ENCODE results near the gene RBFOX2. TPM values are rescaled to one million over a fixed set of nuclear protein-coding genes. Genes with fewer than 3 reads are reported as not detected.
"Not testable (repeated sequence)": the region's sequence is repeated elsewhere in the genome, so short reads cannot be mapped to it uniquely, and the experiment has no call there.

RBFOX2 gene
- total RNA-seq, 2 experiments from 2014 or later = 54.3 to 78.7 TPM

GRCh38 chr22:36048911-36049677 lies 20.5 kb upstream of the RBFOX2 start:
- no peak for DNase-seq (ENCODE audit: low spot score)
- H3K36me3 ChIP-seq (ENCODE audit: insufficient read depth, low read length) = no peaks in the 10 kb centered on the region
- ChIA-PET CTCF (ENCODE audit: unreplicated experiment) (no interaction called here), POLR2A (interaction anchor here (0.7 kb wide), 1 partner anchor 56 kb away, joined by 4 read pairs; no protein-coding TSS in a partner anchor)
- H3K4me3 ChIP-seq (ENCODE audit: low read depth, low read length, poor library complexity, severe bottlenecking) = no peak overlapping the region
- H3K4me1 ChIP-seq (ENCODE audit: insufficient read depth, low read length, poor library complexity, severe bottlenecking) = peaks cover 7% of the 10 kb centered on the region
- no peaks in the 10 kb centered on the region for H3K79me2 ChIP-seq (ENCODE audit: insufficient read depth, low read depth, low read length)
- intact Hi-C loops (cut with micrococcal nuclease; ENCODE audit: unreplicated experiment) = loop anchor here (5.0 kb wide), 1 partner anchor 107 kb away; no protein-coding TSS in a partner anchor
- TF ChIP-seq CTCF (conservative IDR thresholded peaks at IDR 0.05; ENCODE audit: low read length) (no peak), EZH2phosphoT487 (IDR thresholded peaks at IDR 0.05; ENCODE audit: borderline replicate concordance, low read depth, low read length) (no peak)
- BruUV-seq (replicated peaks) = no TSS peak
- no peak overlapping the region for H3K4me2 ChIP-seq (ENCODE audit: low read length)
- no peaks in the 10 kb centered on the region for H4K20me1 ChIP-seq (ENCODE audit: insufficient read depth, low read length)
- H3K9me2 ChIP-seq (ENCODE audit: insufficient read depth, low read length) = no peaks in the 10 kb centered on the region
- H2AFZ ChIP-seq (ENCODE audit: low read length) = no peak overlapping the region
- H3K9me3 ChIP-seq (ENCODE audit: low read length) = no peaks in the 10 kb centered on the region
- H3K27ac ChIP-seq (ENCODE audit: low read depth, low read length, poor library complexity, severe bottlenecking) = no peak overlapping the region

GRCh38 chr22:36044517-36044916 lies 15.9 kb upstream of the RBFOX2 start:
- H3K79me2 ChIP-seq (ENCODE audit: insufficient read depth, low read depth, low read length); POLR2A ChIA-PET; intact Hi-C loops (cut with micrococcal nuclease; ENCODE audit: unreplicated experiment); H3K4me3 ChIP-seq (ENCODE audit: low read depth, low read length, poor library complexity, severe bottlenecking); CTCF ChIA-PET (ENCODE audit: unreplicated experiment); BruUV-seq (replicated peaks); H3K4me2 ChIP-seq (ENCODE audit: low read length); H3K36me3 ChIP-seq (ENCODE audit: insufficient read depth, low read length); DNase-seq (ENCODE audit: low spot score); H3K9me2 ChIP-seq (ENCODE audit: insufficient read depth, low read length); H2AFZ ChIP-seq (ENCODE audit: low read length); H4K20me1 ChIP-seq (ENCODE audit: insufficient read depth, low read length); H3K4me1 ChIP-seq (ENCODE audit: insufficient read depth, low read length, poor library complexity, severe bottlenecking); H3K27ac ChIP-seq (ENCODE audit: low read depth, low read length, poor library complexity, severe bottlenecking); H3K9me3 ChIP-seq (ENCODE audit: low read length): not testable (repeated sequence)

GRCh38 chr22:36042240-36042639 lies 13.6 kb upstream of the RBFOX2 start:
- intact Hi-C loops (cut with micrococcal nuclease; ENCODE audit: unreplicated experiment) = no loop called here
- POLR2A ChIA-PET = no interaction called here
- Histone ChIP-seq H3K4me2 (ENCODE audit: low read length) (no peak overlapping the region), H3K4me1 (ENCODE audit: insufficient read depth, low read length, poor library complexity, severe bottlenecking) (no peaks in the 10 kb centered on the region), H3K27ac (ENCODE audit: low read depth, low read length, poor library complexity, severe bottlenecking) (no peak overlapping the region), H2AFZ (ENCODE audit: low read length) (no peak overlapping the region), H3K9me2 (ENCODE audit: insufficient read depth, low read length) (no peaks in the 10 kb centered on the region), H3K4me3 (ENCODE audit: low read depth, low read length, poor library complexity, severe bottlenecking) (no peak overlapping the region), H3K79me2 (ENCODE audit: insufficient read depth, low read depth, low read length) (no peaks in the 10 kb centered on the region), H3K9me3 (ENCODE audit: low read length) (no peaks in the 10 kb centered on the region), H3K36me3 (ENCODE audit: insufficient read depth, low read length) (no peaks in the 10 kb centered on the region), H4K20me1 (ENCODE audit: insufficient read depth, low read length) (no peaks in the 10 kb centered on the region)
- DNase-seq (ENCODE audit: low spot score) = no peak
- CTCF ChIA-PET (ENCODE audit: unreplicated experiment) = no interaction called here
- no TSS peak for BruUV-seq (replicated peaks)
- TF ChIP-seq EZH2phosphoT487 (IDR thresholded peaks at IDR 0.05; ENCODE audit: borderline replicate concordance, low read depth, low read length) (no peak), CTCF (conservative IDR thresholded peaks at IDR 0.05; ENCODE audit: low read length) (no peak)

Data from OCI-LY7 (cell line).